NCI-H2227 (cell line): ENCODE data around the gene IFT27.

ENCODE experiments used
- DNase-seq: peaks from one replicate; lab custom pipeline; 2025; ENCODE audit not compliant: unreplicated experiment; lab: John Stamatoyannopoulos, UW

IFT27 gene

GRCh38 chr22:36727927-36728488 is 47.9 kb downstream of the IFT27 start:
- DNase-seq = no peak

DNA sequence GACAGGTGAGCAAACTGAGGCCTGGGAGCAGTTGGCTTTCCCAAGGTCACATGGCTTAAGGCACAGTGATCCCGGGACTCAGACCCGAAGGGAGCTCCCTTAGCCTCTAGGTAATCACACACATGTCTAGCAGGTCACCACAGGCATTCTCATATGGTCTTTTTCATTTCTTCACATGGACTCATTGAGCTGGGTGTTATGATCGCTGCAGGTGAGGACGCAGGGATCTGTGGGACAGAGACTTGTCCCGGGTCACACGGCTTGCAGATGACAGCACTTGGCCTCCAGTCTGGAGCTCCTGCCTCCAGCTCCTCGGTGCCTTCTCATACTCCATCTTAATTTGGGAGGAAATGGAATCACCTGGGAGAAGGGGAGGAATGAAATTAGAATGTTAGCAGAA is 48.8 kb downstream of the IFT27 start:
- no peak for DNase-seq

GRCh38 chr22:36726007-36726380 is 49.9 kb downstream of the IFT27 start:
- DNase-seq = no peak

GRCh38 chr22:36725366-36726006 is 50.4 kb downstream of the IFT27 start:
- no peak for DNase-seq

GRCh38 chr22:36724836-36725235 is 51.1 kb downstream of the IFT27 start:
- DNase-seq = no peak

GRCh38 chr22:36722055-36722454 is 53.9 kb downstream of the IFT27 start:
- DNase-seq = no peak

DNA sequence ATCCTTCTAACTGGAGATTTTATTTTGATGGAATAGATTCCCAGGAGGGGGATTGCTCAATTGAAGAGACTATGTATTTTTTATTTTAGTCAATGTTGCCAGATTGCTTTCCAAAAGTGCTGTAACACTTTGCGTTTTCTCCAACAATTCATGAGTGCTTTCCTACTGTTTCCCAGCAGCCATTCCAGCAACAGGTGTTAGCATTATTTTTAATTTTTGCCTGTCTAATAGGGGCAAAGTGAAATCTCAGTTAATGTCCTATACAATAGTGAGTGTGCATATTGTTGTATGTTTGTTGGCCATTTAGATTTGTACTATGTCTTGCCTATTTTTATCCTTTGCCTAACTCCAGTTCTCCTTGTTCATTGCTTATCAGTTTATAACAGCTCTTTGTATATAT is 60.3 kb downstream of the IFT27 start:
- no peak for DNase-seq

DNA sequence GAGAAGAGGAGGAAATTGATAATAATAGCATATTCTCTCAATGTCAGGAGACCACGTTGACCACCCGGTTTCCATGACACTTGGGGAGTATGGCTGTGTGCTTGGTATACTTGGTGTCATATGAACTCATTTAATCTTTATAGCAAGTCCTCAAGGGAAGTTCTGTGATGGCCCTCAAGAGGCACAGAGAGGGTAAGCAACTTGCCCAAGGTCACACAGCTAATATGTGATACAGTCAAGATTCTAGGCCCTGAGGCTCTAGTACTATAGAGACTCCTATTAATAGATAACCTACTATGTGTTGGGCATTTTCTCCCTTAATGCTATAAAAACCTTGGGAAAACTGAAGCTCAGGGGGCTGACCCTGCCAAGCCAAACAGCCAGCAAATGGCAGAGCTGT is 61.8 kb downstream of the IFT27 start:
- DNase-seq = no peak

DNA sequence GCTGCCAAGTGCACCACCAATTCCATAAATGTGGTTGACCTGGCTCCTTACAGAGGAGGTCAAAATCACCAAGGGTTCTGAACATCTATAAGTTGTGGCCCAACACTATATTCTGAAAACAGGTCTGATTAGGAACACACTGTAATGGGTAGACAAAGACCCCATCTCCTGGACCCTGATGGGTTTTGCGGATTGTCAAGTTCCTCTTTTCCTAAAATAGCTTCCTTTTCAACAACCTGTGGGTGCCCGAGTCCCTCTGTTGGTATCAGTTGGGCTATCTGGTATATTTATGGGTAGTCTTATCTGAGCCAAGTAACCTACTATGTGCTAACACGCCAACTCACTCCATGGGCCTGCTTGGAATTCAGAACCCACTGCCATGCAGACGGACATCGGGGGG is 62.5 kb downstream of the IFT27 start:
- DNase-seq = no peak
